ENCODE measurements around the gene RIPPLY3. TPM values are rescaled to one million over a fixed set of nuclear protein-coding genes. Genes with fewer than 3 reads are reported as not detected.
"Not testable (repeated sequence)": the region's sequence is repeated elsewhere in the genome, so short reads cannot be mapped to it uniquely, and the experiment has no call there.

RIPPLY3 gene
- total RNA-seq, 1 experiment from 2014 or later: not detected

- peak; percentile 22 for DNase-seq (ENCODE audit: low spot score)
Measured at GRCh38 chr21:36980280-36981048, 26.0 kb upstream of the RIPPLY3 start.

- peak; percentile 4 for DNase-seq (ENCODE audit: low spot score)
Measured at GRCh38 chr21:36981049-36981391, 25.5 kb upstream of the RIPPLY3 start.

- DNase-seq (ENCODE audit: low spot score): no peak
Measured at GRCh38 chr21:36981977-36982700, 24.4 kb upstream of the RIPPLY3 start.

GRCh38 chr21:36985751-36986594 is 20.5 kb upstream of the RIPPLY3 start:
- DNase-seq (ENCODE audit: low spot score): no peak

GRCh38 chr21:36987845-36988244 is 18.7 kb upstream of the RIPPLY3 start:
- peak; percentile 14 for DNase-seq (ENCODE audit: low spot score)

- peak; percentile 31 for DNase-seq (ENCODE audit: low spot score)
Measured at GRCh38 chr21:36988536-36988935, 18.0 kb upstream of the RIPPLY3 start.

- DNase-seq (ENCODE audit: low spot score): not testable (repeated sequence)
Measured at GRCh38 chr21:36989199-36989698, 17.3 kb upstream of the RIPPLY3 start.

GRCh38 chr21:36989699-36990507 is 16.6 kb upstream of the RIPPLY3 start:
- peak; percentile 85 for DNase-seq (ENCODE audit: low spot score)

GRCh38 chr21:36990508-36991205 is 15.8 kb upstream of the RIPPLY3 start:
- no peak for DNase-seq (ENCODE audit: low spot score)

GRCh38 chr21:36992671-36993070 is 13.8 kb upstream of the RIPPLY3 start:
- no peak for DNase-seq (ENCODE audit: low spot score)

- DNase-seq (ENCODE audit: low spot score): no peak
Measured at GRCh38 chr21:36994501-36995158, 11.9 kb upstream of the RIPPLY3 start.

GRCh38 chr21:36995285-36995684 is 11.2 kb upstream of the RIPPLY3 start:
- not testable (repeated sequence) for DNase-seq (ENCODE audit: low spot score)

- DNase-seq (ENCODE audit: low spot score): no peak
Measured at GRCh38 chr21:36999131-36999898, 7.2 kb upstream of the RIPPLY3 start.

- DNase-seq (ENCODE audit: low spot score): peak; percentile 12
Measured at GRCh38 chr21:37000381-37000780, 6.1 kb upstream of the RIPPLY3 start.

- DNase-seq (ENCODE audit: low spot score): no peak
Measured at GRCh38 chr21:37001441-37001840, 5.1 kb upstream of the RIPPLY3 start.

GRCh38 chr21:37002851-37003250 is 3.7 kb upstream of the RIPPLY3 start:
- not testable (repeated sequence) for DNase-seq (ENCODE audit: low spot score)

GRCh38 chr21:37003917-37004316 is 2.6 kb upstream of the RIPPLY3 start:
- not testable (repeated sequence) for DNase-seq (ENCODE audit: low spot score)

- no peak for DNase-seq (ENCODE audit: low spot score)
Measured at GRCh38 chr21:37005548-37006485, 685 bp upstream of the RIPPLY3 start.
